ENCODE data around the gene C19orf12.

- TF ChIP-seq CTCF (conservative IDR thresholded peaks at IDR 0.05; ENCODE audit: low read length) (no peak), EZH2phosphoT487 (IDR thresholded peaks at IDR 0.05; ENCODE audit: borderline replicate concordance, low read depth, low read length) (no peak)
Observed at GRCh38 chr19:29699861-29700260, 15.2 kb downstream of the C19orf12 start.

Data from OCI-LY7 (cell line).